G401 (cell line): ENCODE data around the gene ADM. TPM values are rescaled to one million over a fixed set of nuclear protein-coding genes. Genes with fewer than 3 reads are reported as not detected.
"Not testable (repeated sequence)": the region's sequence is repeated elsewhere in the genome, so short reads cannot be mapped to it uniquely, and the experiment has no call there.

ENCODE experiments used
- DNase-seq: peaks from one replicate; pipeline ENCODE4 v3.0.0-alpha.2; 2015; ENCODE audit warnings: low spot score
- in situ Hi-C: cut with HindIII; loops from 2 replicates; pipeline ENCODE4 v1.10.0; 2016; ENCODE audit warnings: low sequenced_read_pairs, mixed read lengths
- total RNA-seq: library from RNA; depleted of rRNA; stranded (reverse); fragments of >200 nt; shearing (Covaris generic); gene quantifications from 2 replicates; pipeline ENCODE4 v1.2.3, GENCODE V29; 2014; rRNA removed

The ADM gene, protein sequence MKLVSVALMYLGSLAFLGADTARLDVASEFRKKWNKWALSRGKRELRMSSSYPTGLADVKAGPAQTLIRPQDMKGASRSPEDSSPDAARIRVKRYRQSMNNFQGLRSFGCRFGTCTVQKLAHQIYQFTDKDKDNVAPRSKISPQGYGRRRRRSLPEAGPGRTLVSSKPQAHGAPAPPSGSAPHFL
- total RNA-seq: 209 and 276 TPM in 2 replicates

DNA sequence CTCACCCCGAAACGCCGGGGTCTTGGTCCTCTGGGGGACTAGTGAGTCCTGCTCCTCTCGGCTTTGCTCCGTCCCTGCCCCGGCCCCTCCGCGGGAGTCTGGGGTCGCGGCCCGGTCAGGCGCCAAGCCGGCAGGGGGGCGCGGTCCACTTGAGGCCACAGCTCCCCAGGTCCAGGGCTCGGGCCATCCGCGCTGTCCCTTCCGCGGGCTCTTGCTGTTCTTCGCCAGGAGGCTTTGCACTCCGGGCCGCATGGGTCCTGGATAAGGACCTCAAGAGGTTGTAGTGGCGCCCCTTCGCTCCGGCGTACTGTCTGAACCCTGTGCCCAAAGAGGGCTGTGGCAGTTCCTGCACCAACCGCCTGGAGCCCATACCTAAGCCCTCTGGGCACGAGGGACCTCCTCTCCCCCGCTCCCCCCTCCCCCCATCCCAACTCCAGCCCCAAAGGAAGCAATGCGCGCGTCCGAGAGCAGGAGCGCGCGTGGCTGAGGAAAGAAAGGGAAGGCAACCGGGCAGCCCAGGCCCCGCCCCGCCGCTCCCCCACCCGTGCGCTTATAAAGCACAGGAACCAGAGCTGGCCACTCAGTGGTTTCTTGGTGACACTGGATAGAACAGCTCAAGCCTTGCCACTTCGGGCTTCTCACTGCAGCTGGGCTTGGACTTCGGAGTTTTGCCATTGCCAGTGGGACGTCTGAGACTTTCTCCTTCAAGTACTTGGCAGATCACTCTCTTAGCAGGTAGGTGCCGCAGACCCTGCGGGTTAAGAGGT is at the start of gene ADM:
ADM (plus strand) TSS at position 579 of the 767 bp plus-strand sequence. CDS start 628 bp downstream, outside the sequence.
- peak; percentile 79 for DNase-seq
- in situ Hi-C loops: loop anchor here (25.0 kb wide), 1 partner anchor 467 kb away; no protein-coding TSS in a partner anchor

DNA sequence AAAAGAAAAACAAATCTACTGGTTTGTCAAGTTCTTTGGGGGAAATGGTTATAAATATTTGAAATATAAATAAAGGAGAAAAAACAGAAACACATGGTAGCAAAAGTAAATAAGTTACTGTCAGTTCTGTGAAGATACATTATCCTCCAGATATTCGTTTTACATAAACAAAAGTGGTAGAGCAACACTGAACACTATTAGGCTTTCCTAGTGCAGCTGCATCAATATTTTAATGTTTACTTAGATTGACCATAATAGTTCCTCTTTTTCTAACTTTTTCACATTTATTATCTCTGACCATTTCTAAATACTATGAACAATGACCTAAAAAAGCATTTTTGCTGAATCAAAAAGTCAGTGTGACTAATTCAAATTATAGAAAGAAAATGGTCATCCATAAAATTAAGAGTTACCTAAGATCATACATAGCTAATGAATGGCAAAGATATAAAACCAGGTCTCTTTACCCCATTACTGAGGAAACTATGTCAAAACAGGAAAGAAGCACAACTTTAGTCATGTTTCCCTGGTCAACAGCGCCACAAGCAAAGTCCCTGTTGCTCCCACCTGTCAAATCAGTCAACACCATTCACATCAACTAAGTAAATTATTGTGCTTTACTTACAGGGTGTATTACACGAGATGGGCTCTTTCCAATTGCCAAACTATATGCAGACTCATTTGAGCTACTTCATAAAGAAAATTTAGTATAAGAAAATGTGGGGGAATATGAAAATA is 49.3 kb upstream of the ADM start:
- no peak for DNase-seq
- in situ Hi-C loops: no loop called here

- no peak for DNase-seq
- in situ Hi-C loops: no loop called here
Measured at GRCh38 chr11:10257478-10257877, 47.4 kb upstream of the ADM start.

DNA sequence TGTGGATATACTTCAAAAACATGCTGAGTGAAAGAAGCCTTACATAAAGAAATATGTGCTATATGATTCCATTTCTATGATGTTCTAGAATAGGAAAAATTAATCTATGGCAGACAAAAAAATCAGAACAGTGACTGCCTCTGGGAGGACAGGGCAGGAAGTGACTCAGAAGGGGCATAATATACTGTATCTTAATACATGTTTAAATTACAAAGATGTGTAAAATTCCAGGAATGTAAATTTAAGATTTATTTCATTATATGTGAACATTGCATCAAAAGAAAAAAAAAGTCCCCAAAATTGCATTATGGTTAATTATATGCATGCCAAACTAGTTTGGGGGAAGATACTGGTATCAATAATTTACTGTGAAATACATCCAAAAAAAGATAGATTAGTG is 43.1 kb upstream of the ADM start:
- DNase-seq: no peak
- in situ Hi-C loops: no loop called here

DNA sequence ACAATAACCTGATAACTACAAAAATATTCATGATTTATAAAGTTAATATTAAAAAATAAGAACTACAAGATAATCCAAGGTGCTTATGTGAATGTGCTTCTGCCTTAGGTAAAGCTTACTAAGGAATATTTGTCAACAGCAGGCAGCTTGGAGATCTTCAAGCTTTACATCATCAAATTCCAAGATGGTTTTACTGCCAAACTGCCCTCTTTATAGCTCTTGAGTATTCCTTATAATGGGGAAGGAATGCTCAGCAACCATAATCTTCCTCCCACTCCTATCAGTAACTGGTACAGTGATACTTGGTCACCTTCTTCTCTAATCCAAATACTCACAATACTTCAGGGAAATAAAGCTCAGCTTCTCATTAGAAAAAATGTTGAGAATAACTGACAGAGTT is 40.9 kb upstream of the ADM start:
- DNase-seq: no peak
- in situ Hi-C loops: no loop called here

GRCh38 chr11:10264716-10265115 is 40.2 kb upstream of the ADM start:
- in situ Hi-C loops, DNase-seq: not testable (repeated sequence)

GRCh38 chr11:10265936-10266335 is 38.9 kb upstream of the ADM start:
- no peak for DNase-seq
- in situ Hi-C loops: no loop called here

DNA sequence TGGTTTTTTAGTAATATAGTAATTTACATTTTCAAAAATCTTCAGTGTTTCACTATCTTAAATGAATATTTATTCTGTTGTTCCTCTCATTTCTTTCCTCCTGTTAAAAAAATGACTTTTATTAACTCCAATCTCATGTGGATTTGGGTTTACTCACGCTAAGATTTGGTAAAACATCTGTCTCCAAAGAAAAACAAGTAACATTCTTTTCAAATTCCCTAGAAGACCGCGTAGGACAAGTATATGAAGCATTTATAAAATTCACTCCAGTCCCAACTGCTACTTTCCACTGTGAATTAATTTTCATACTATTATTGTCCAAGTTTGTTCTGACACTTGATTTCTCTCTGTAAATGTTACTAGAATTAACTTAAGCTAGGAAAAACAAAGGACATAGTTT is 37.1 kb upstream of the ADM start:
- in situ Hi-C loops: no loop called here
- DNase-seq: no peak

GRCh38 chr11:10268746-10269488 is 36.0 kb upstream of the ADM start:
- DNase-seq: no peak
- in situ Hi-C loops: no loop called here

GRCh38 chr11:10272132-10272531 is 32.7 kb upstream of the ADM start:
- in situ Hi-C loops: no loop called here
- DNase-seq: no peak

- no peak for DNase-seq
- in situ Hi-C loops: no loop called here
Measured at GRCh38 chr11:10273738-10274137, 31.1 kb upstream of the ADM start.

- in situ Hi-C loops: no loop called here
- no peak for DNase-seq
Measured at GRCh38 chr11:10274726-10275125, 30.1 kb upstream of the ADM start.

DNA sequence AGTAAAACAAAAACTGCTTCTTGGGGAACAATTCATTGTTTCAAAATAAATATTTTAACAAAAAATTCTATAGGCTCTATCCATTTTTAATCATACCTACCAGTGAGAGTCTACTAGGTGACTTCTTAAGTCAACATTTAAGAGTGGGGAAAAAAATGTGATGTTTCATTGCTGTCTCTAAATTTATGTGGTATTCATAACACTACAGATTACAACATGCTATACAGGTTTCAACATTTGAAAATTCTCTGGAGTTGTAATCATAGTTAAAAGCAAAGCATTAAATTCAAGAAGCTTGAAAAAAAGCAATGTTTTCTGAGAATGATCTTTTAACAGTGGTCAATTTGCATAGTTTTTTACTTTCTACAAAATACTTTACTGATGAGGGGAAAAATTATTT is 29.2 kb upstream of the ADM start:
- DNase-seq: no peak
- in situ Hi-C loops: no loop called here

GRCh38 chr11:10282117-10282516 is 22.8 kb upstream of the ADM start:
- in situ Hi-C loops: no loop called here
- no peak for DNase-seq

- in situ Hi-C loops: no loop called here
- DNase-seq: no peak
Measured at GRCh38 chr11:10283991-10284390, 20.9 kb upstream of the ADM start.

- no peak for DNase-seq
- in situ Hi-C loops: no loop called here
Measured at GRCh38 chr11:10285148-10285802, 19.6 kb upstream of the ADM start.

GRCh38 chr11:10287140-10287539 is 17.7 kb upstream of the ADM start:
- no peak for DNase-seq
- in situ Hi-C loops: no loop called here

DNA sequence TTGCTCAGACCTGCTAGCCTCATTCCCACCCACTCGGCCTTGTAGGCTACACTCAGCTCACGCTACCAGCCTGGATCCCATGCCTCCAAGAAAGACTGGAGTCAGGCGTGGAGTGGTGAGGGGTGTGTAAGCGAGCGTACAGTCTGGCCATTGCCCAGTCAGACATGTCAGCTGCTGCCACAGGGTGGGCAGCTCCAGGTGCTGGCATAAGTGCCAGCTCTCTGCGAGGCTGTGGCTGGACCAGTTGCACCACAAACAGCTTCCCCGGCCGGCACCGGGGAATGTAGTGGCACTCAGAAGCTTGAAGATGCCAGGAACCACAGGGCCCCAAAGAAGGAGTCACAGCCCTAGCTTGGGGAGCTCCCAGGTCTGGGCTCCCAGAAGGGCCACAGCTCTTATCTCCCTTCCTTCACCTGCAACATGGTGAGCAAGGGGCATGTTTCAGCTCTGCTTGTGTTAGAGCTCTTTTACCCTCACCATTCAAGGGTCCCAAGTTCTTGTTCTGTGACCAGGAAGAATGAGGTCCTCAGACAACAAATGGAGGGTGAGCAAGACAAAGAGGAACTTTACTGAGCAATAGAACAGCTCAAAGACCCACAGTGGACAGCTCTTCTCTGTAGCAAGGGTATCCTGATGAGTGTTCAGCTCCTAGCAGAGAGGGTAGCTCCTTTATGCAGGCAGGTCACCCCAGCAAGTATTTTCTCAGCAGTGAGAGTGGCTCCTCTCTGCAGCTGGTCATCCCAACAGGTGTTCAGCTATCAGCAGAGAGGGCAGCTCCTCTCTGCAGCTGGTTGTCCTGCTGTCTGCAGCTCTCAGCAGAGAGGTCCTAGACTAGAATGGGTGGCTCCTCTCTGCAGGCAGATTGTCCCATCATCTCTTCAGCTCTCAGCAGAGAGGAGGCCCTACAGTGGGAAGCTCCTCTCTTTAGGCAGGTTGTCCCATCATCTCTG is 16.8 kb upstream of the ADM start:
- DNase-seq: no peak
- in situ Hi-C loops: no loop called here
